ENCODE data around the gene PELO.

DNA sequence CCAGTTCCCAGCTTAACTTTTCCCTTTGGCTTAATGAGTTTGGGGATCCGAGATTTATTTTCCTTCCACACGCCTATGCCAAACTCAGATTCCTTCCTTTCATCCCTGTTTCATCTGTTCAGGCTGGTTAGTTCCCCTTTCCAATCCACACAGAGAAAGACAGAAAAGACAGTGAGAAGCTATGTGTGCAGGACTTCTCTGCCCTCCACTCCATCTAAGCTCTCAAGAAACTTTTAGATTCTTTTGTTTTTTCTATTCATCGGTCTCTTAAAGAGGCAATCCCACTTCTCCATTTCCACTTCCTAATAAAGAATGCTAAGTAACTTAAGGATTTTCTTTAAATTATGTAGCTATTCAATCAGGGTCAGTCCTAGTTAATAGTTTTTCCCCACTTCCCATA, 11.2 kb downstream of the PELO start:
- TF ChIP-seq, protein P1, sequence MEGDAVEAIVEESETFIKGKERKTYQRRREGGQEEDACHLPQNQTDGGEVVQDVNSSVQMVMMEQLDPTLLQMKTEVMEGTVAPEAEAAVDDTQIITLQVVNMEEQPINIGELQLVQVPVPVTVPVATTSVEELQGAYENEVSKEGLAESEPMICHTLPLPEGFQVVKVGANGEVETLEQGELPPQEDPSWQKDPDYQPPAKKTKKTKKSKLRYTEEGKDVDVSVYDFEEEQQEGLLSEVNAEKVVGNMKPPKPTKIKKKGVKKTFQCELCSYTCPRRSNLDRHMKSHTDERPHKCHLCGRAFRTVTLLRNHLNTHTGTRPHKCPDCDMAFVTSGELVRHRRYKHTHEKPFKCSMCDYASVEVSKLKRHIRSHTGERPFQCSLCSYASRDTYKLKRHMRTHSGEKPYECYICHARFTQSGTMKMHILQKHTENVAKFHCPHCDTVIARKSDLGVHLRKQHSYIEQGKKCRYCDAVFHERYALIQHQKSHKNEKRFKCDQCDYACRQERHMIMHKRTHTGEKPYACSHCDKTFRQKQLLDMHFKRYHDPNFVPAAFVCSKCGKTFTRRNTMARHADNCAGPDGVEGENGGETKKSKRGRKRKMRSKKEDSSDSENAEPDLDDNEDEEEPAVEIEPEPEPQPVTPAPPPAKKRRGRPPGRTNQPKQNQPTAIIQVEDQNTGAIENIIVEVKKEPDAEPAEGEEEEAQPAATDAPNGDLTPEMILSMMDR (IDR thresholded peaks at IDR 0.05), result no peak
- no peak for TF ChIP-seq POLR2A (IDR thresholded peaks at IDR 0.05)

Measured in breast epithelium (tissue), 3 donors.